ENCODE data around the gene ETFB.

The ETFB gene

GRCh38 chr19:51330366-51330765, 35.8 kb downstream of the ETFB start:
- in situ Hi-C loops (cut with MboI; ENCODE audit: low sequenced_read_pairs), result loop anchor here (10.0 kb wide), 1 partner anchor 324 kb away; no protein-coding TSS in a partner anchor

- in situ Hi-C loops (cut with MboI; ENCODE audit: low sequenced_read_pairs), result no loop called here
These were observed 36.8 kb downstream of the ETFB start for GRCh38 chr19:51329411-51329810.

- in situ Hi-C loops (cut with MboI; ENCODE audit: low sequenced_read_pairs), result no loop called here
These were observed 38.9 kb downstream of the ETFB start for GRCh38 chr19:51327066-51328001.

GRCh38 chr19:51326216-51327065, 39.7 kb downstream of the ETFB start:
- in situ Hi-C loops (cut with MboI; ENCODE audit: low sequenced_read_pairs), result no loop called here

- in situ Hi-C loops (cut with MboI; ENCODE audit: low sequenced_read_pairs), result no loop called here
These were observed 40.8 kb downstream of the ETFB start for GRCh38 chr19:51325161-51325976.

- in situ Hi-C loops (cut with MboI; ENCODE audit: low sequenced_read_pairs), result no loop called here
These were observed 42.1 kb downstream of the ETFB start for GRCh38 chr19:51324167-51324481.

DNA sequence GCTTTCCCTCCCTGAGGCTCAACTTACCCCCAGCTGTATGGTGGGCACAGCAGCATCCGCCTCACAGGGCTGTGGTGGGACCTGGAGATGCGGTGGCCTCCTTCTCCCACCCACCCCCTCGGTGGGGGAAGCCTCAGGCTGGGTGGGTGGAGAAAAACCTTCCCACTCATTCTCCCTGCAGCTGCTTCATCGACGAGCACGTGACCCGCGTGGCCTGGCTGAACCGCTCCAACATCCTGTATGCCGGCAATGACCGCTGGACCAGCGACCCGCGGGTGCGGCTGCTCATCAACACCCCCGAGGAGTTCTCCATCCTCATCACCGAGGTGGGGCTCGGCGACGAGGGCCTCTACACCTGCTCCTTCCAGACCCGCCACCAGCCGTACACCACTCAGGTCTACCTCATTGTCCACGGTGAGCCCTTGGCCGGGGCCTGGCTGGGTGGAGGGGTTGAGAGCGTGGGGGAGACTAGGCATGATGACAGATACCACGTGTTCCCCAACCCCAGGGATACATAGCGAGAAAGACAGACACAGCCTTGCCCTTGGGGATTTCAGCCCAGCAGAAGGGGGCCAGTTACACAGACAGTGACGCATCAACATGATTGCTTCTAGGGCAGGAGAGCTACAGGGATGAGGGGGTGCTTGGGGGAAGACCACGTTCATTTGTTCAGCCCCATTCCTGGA, 42.6 kb downstream of the ETFB start:
- in situ Hi-C loops (cut with MboI; ENCODE audit: low sequenced_read_pairs), result no loop called here

GRCh38 chr19:51321799-51322198, 44.4 kb downstream of the ETFB start:
- in situ Hi-C loops (cut with MboI; ENCODE audit: low sequenced_read_pairs), result no loop called here

GRCh38 chr19:51320280-51320657, 45.9 kb downstream of the ETFB start:
- in situ Hi-C loops (cut with MboI; ENCODE audit: low sequenced_read_pairs), result no loop called here

GRCh38 chr19:51319649-51320279, 46.4 kb downstream of the ETFB start:
- in situ Hi-C loops (cut with MboI; ENCODE audit: low sequenced_read_pairs), result no loop called here

DNA sequence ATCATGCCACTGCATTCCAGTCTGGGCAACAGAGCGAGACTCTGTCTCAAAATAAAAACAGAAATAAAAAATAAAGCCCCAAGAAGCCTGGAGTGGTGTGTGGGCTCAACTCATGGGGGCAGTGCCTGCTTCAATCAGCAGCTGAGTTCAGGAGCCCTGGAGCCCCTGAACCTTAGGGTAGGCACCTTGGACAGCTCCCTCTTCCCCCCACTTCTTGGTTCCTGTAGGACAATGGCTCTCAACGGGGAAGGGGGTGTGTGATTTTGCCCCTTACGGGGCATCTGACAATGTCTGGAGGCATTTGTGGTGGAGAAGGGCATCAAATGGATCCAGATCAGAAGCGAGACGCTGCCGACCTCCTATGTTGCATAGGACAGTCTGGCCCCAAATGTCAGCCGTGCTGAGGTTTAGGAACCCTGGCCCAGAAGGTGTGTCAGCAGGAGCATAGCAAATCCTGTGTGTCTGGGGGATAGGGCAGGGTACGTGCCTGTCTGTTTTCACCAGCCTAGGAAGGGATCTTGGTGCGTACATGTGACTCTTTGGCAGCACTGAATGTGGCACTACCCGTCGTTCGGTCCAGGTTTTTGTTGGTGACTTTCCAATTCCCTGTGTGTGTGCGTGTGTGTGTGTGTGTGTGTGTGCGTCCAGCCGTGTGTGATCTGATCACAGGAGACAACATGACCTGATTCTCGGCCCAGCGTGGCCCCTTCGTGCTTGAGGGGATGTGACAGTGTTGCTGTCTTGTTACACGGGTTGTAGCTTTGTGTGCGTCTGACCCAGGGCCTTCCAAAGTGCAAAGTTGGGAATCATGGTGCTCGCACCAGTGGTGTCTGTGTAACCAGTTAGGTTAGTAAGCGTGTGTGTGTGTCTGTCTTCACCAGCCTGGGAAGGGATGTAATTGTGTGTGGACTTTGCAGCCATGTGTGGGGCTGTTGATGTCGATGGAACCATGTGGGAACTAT, 47.2 kb downstream of the ETFB start:
- in situ Hi-C loops (cut with MboI; ENCODE audit: low sequenced_read_pairs), result no loop called here

DNA sequence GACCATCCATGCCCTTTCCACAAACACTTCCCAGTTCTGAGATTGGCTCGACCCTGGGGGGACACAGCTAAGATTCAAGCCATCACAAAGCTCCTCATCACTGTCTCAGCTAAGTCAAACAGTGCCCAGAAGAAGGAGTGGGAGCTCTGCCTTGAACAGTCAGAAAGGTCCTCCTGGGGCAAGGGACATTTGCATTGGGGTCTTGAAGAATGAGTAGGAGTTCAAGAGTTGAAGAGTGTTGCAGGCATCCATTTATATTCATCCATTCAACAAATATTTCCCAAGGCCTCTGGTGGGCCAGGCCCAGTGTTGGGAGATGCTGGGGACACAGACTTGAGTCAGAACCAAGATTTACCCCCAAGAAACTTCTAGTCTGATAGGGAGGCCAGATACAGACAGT, 48.2 kb downstream of the ETFB start:
- in situ Hi-C loops (cut with MboI; ENCODE audit: low sequenced_read_pairs), result no loop called here

GRCh38 chr19:51317376-51317775, 48.8 kb downstream of the ETFB start:
- in situ Hi-C loops (cut with MboI; ENCODE audit: low sequenced_read_pairs), result no loop called here

- in situ Hi-C loops (cut with MboI; ENCODE audit: low sequenced_read_pairs), result no loop called here
These were observed 49.5 kb downstream of the ETFB start for GRCh38 chr19:51316688-51317087.

- in situ Hi-C loops (cut with MboI; ENCODE audit: low sequenced_read_pairs), result no loop called here
These were observed 54.6 kb downstream of the ETFB start, which contains the start of gene IGLON5 for GRCh38 chr19:51311351-51312257. Gene IGLON5 (plus strand): TSS chr19:51311644. CDS start chr19:51311848, 204 bp downstream.

- in situ Hi-C loops (cut with MboI; ENCODE audit: low sequenced_read_pairs), result no loop called here
These were observed 60.7 kb downstream of the ETFB start for GRCh38 chr19:51305479-51305878.

- in situ Hi-C loops (cut with MboI; ENCODE audit: low sequenced_read_pairs), result no loop called here
These were observed 64.9 kb downstream of the ETFB start for GRCh38 chr19:51301266-51301665.

DNA sequence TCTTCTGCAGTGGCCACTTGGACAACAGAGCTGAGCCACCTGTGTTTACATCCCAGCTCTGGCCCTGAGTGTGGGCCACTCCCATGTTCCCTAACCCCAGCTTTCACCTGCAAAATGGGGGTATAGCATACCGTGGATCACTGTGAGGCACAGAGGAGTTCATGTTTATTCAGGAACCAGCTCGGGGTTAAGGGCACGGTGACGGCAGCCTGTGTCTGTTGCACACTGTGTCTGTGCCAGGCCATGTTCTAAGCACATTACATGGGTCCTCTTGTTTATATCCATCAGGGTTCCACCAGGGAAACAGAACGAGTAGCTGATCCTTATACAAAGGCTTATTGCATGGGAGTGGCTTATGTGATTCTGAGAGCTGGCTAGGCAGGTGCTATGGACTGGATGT, 68.8 kb downstream of the ETFB start:
- in situ Hi-C loops (cut with MboI; ENCODE audit: low sequenced_read_pairs), result no loop called here
